GM12878 (cell line): Measurements from ENCODE around the gene TRIP6. TPM values are rescaled to one million over a fixed set of nuclear protein-coding genes. Genes with fewer than 3 reads are reported as not detected.
A peak's percentile ranks its signal among the peaks of the same experiment; 100 is the strongest.

Source experiments
- ATAC-seq: fragments of 200-7000 bp; cut with Tn5 transposase; 3 replicates; pipeline ENCODE4 v1.9.1; 2020; ENCODE audit warnings: mild to moderate bottlenecking, moderate library complexity
- BruUV-seq: library from RNA; stranded (reverse); fragments of 400-500 nt; replicated peaks from 2 replicates; lab custom pipeline; 2021; lab: Mats Ljungman, UMichigan
- CTCF ChIA-PET: fragments of 300-600 bp; sonication (Branson Sonifier 250); formaldehyde crosslinking; extraction: SDS; loops from one replicate; lab custom pipeline; 2021; ENCODE audit warnings: inconsistent platforms; lab: Yijun Ruan, JAX
- POLR2A ChIA-PET: fragments of 350-600 bp; formaldehyde crosslinking; extraction: SDS; loops from one replicate; lab custom pipeline; 2021; ENCODE audit warnings: inconsistent platforms; lab: Charles Lee
- RAD21 ChIA-PET: fragments of 300-600 bp; sonication (Branson Sonifier 250); formaldehyde crosslinking; loops from one replicate; lab custom pipeline; 2023; ENCODE audit warnings: antibody characterized with exemption; ENCODE audit not compliant: unreplicated experiment; lab: Charles Lee
- SMC1A ChIA-PET: fragments of 300-600 bp; sonication (Branson Sonifier 250); formaldehyde crosslinking; loops from one replicate; lab custom pipeline; 2023; ENCODE audit not compliant: unreplicated experiment, uncharacterized antibody; lab: Charles Lee
- DNase-seq: peaks from one replicate; pipeline ENCODE4 v3.0.0-alpha.2; 2011; ENCODE audit warnings: low read depth, low spot score
- FAIRE-seq: peaks from 3 replicates; lab custom pipeline; 2011; peaks lifted over from hg19 to GRCh38; lab: Jason Lieb, UNC
- H2AFZ ChIP-seq: 2 replicates; pipeline ENCODE4 v1.6.0; 2011; ENCODE audit warnings: low read depth, low read length, control low read depth; ENCODE audit not compliant: control insufficient read depth
- H3K27ac ChIP-seq: 2 replicates; pipeline ENCODE4 v1.5.1; 2011; ENCODE audit warnings: control low read depth; ENCODE audit not compliant: control insufficient read depth, insufficient read depth
- H3K27me3 ChIP-seq, 2 experiments: replicated peaks in 1 of 2; 2 replicates each; pipeline versions ENCODE4 v1.6.0 to v1.6.1; 2011; ENCODE audit warnings: low read length in 1 of 2; ENCODE audit not compliant: control insufficient read depth in 2 of 2, insufficient read depth in 2 of 2
- H3K36me3 ChIP-seq, 2 experiments: 2 replicates each; pipeline ENCODE4 v1.5.1; 2011; ENCODE audit warnings: low read length in 1 of 2; ENCODE audit not compliant: control insufficient read depth in 2 of 2, insufficient read depth in 2 of 2
- H3K4me1 ChIP-seq: 2 replicates; pipeline ENCODE4 v1.6.1; 2011; ENCODE audit warnings: mild to moderate bottlenecking, low read length, moderate library complexity, mixed read lengths; ENCODE audit not compliant: control insufficient read depth, insufficient read depth
- H3K4me2 ChIP-seq: 2 replicates; pipeline ENCODE4 v1.6.0; 2011; ENCODE audit warnings: control low read depth; ENCODE audit not compliant: control insufficient read depth, insufficient read depth
- H3K4me3 ChIP-seq: fragments of 200-600 bp; sonication (generic); 2 replicates; pipeline ENCODE4 v1.5.1; 2016
- H3K79me2 ChIP-seq: 2 replicates; pipeline ENCODE4 v1.6.0; 2011; ENCODE audit warnings: low read length; ENCODE audit not compliant: control insufficient read depth, insufficient read depth
- H3K9ac ChIP-seq: 2 replicates; pipeline ENCODE4 v1.8.0; 2011; ENCODE audit warnings: low read length, control low read depth, mixed read lengths; ENCODE audit not compliant: control insufficient read depth, insufficient read depth
- H3K9me3 ChIP-seq: replicated peaks from 3 replicates; pipeline ENCODE4 v1.5.1; 2011; ENCODE audit warnings: mild to moderate bottlenecking, low read length; ENCODE audit not compliant: control insufficient read depth, insufficient read depth
- H4K20me1 ChIP-seq: 2 replicates; pipeline ENCODE4 v1.6.0; 2011; ENCODE audit not compliant: control insufficient read depth, insufficient read depth
- BHLHE40 ChIP-seq, 2 experiments: fragments of 450-650 bp in 1 of 2; IDR thresholded peaks; 2 replicates each; pipeline ENCODE4 v1.6.1; 2011 to 2017; ENCODE audit warnings: low read depth in 2 of 2, borderline replicate concordance in 1 of 2, improper control_type of control experiment in 1 of 2, low read length in 1 of 2, mild to moderate bottlenecking in 1 of 2
- CBX3 ChIP-seq: fragments of 200-600 bp; sonication (generic); IDR thresholded peaks from 2 replicates; pipeline ENCODE4 v1.6.1; 2016; ENCODE audit warnings: low read depth, borderline replicate concordance
- CHD2 ChIP-seq: IDR thresholded peaks from 2 replicates; pipeline ENCODE4 v1.6.1; 2011; ENCODE audit warnings: low read depth, low read length, improper control_type of control experiment, borderline replicate concordance
- CREM ChIP-seq: IDR thresholded peaks from 2 replicates; pipeline ENCODE4 v1.6.1; 2014; ENCODE audit warnings: antibody characterized with exemption, low read depth
- DPF2 ChIP-seq: fragments of 450-650 bp; IDR thresholded peaks from 2 replicates; pipeline ENCODE4 v1.6.1; 2017; ENCODE audit warnings: mild to moderate bottlenecking
- HDAC2 ChIP-seq: fragments of 200-600 bp; sonication (generic); IDR thresholded peaks from 2 replicates; pipeline ENCODE4 v1.6.1; 2017
- MLLT1 ChIP-seq: fragments of 450-650 bp; IDR thresholded peaks from 2 replicates; pipeline ENCODE4 v1.6.1; 2016; ENCODE audit warnings: mild to moderate bottlenecking
- MXI1 ChIP-seq: fragments of 150-350 bp; IDR thresholded peaks from 2 replicates; pipeline ENCODE4 v1.6.1; 2011; ENCODE audit warnings: low read depth, mild to moderate bottlenecking, inconsistent platforms, low read length, improper control_type of control experiment
- MYC ChIP-seq: IDR thresholded peaks from 2 replicates; pipeline ENCODE4 v1.6.1; 2011; ENCODE audit warnings: mild to moderate bottlenecking, low read length, moderate library complexity, inconsistent platforms; ENCODE audit not compliant: insufficient read depth, insufficient replicate concordance, insufficient read length, severe bottlenecking
- POLR2AphosphoS5 ChIP-seq: IDR thresholded peaks from 2 replicates; pipeline ENCODE4 v1.6.1; 2011; ENCODE audit warnings: mild to moderate bottlenecking, low read length, inconsistent platforms
- RAD51 ChIP-seq: fragments of 450-650 bp; IDR thresholded peaks from 2 replicates; pipeline ENCODE4 v1.6.1; 2016; ENCODE audit warnings: moderate library complexity, mild to moderate bottlenecking, inconsistent platforms
- SMAD5 ChIP-seq: IDR thresholded peaks from 2 replicates; pipeline ENCODE4 v1.6.1; 2016; ENCODE audit warnings: antibody characterized with exemption, low read depth
- USF1 ChIP-seq: IDR thresholded peaks from 2 replicates; pipeline ENCODE4 v1.6.1; 2011; ENCODE audit warnings: borderline replicate concordance, low read depth, mild to moderate bottlenecking, moderate library complexity, mixed read lengths, low read length; ENCODE audit not compliant: insufficient read depth; ENCODE audit errors: extremely low read length
- ZNF207 ChIP-seq: fragments of 450-650 bp; IDR thresholded peaks from 2 replicates; pipeline ENCODE4 v1.6.1; 2014; ENCODE audit warnings: antibody characterized with exemption, mild to moderate bottlenecking, borderline replicate concordance
- ZNF687 ChIP-seq: fragments of 450-650 bp; IDR thresholded peaks from 2 replicates; pipeline ENCODE4 v1.6.1; 2017; ENCODE audit warnings: mild to moderate bottlenecking, moderate library complexity
- WGBS: methylation state at CpG from one replicate; pipeline ENCODE4 v1.1.6; 2016; ENCODE audit warnings: low lambda C conversion rate; ENCODE audit not compliant: insufficient replicate concordance, insufficient coverage; ENCODE audit errors: missing lambda C conversion rate; 5-methylcytosine and 5-hydroxymethylcytosine counted together
- in situ Hi-C: fragments of 300-500 bp; cut with MboI; formaldehyde crosslinking; loops from 9 replicates; pipeline ENCODE4 v1.14.3; 2018; ENCODE audit warnings: mixed read lengths
- intact Hi-C: fragments of 100-400 bp; cut with micrococcal nuclease; formaldehyde crosslinking; loops from one replicate; pipeline ENCODE4 v1.14.2; 2022; ENCODE audit not compliant: unreplicated experiment
- polyA plus RNA-seq, 11 experiments: library from polyadenylated mRNA; depleted of rRNA in 4 of 11; unstranded in 6 of 11; stranded (reverse) in 5 of 11; fragments of >200 nt; fragmentation: Nextera tagmentation in 4 of 11; fragmentation: Illumina TruSeq in 1 of 11; extraction: Ambion mirVana in 4 of 11; extraction: Trizol in 1 of 11; gene quantifications; 1 replicate in 1 of 11; 2 replicates in 10 of 11; pipeline versions ENCODE4 v1.2.1 to v1.2.3, GENCODE V29; 2011 to 2016; ENCODE audit warnings: inconsistent platforms in 2 of 11, missing spikeins in 2 of 11, low read depth in 1 of 11
- total RNA-seq, 4 experiments: library from RNA; depleted of rRNA in 3 of 4; stranded (reverse); fragments of >200 nt in 3 of 4; fragmentation: Illumina TruSeq in 1 of 4; extraction: Trizol in 1 of 4; gene quantifications; 2 replicates each; pipeline versions ENCODE4 v1.2.1 to v1.2.3, GENCODE V29; 2013 to 2021

The TRIP6 gene
- total and polyA plus RNA-seq, 10 of the 15 experiments (the other 5 are each of a cell fraction or from before 2014, with no cell fraction given), result 2.5 to 47.4 (median 25.5) TPM

- no peak for DNase-seq
- Histone ChIP-seq H3K4me3 (peak within 1 kb of the TSS; percentile 91), H3K4me2 (peak within 1 kb of the TSS; percentile 94), H3K9ac (peak within 1 kb of the TSS; percentile 83), H3K4me1 (peaks cover 30% of the 10 kb centered on the region), H3K79me2 (peaks cover 18% of the 10 kb centered on the region), H3K36me3 (peaks cover 20 to 37% of the 10 kb centered on the region in 2 experiments), H4K20me1 (no peaks in the 10 kb centered on the region), H2AFZ (peak within 1 kb of the TSS; percentile 88), H3K27me3 (no peaks in the 10 kb centered on the region), H3K9me3 (no peaks in the 10 kb centered on the region), H3K27ac (peak within 1 kb of the TSS; percentile 64)
- no TSS peak for BruUV-seq
- peak; percentile 52 for ATAC-seq
- intact Hi-C loops, result loop anchor here (1.0 kb wide), 1 partner anchor 14 kb away; the partner anchor contains the start of gene SRRT
- ChIA-PET POLR2A (interaction anchor here (0.8 to 6.7 kb wide), 12 partner anchors 13 to 410 kb away, joined by 3 to 131 read pairs (median 4); partner anchors contain the start of genes FIS1, MOSPD3, SERPINE1 and SRRT), CTCF (interaction anchor here (0.6 to 2.5 kb wide), 19 partner anchors 11 to 394 kb away, joined by 3 to 9 read pairs (median 4); partner anchors contain the start of genes POP7, SLC12A9, SRRT and TRIM56), SMC1A (interaction anchor here (0.7 to 4.4 kb wide), 6 partner anchors 11 to 184 kb away, joined by 3 to 33 read pairs (median 6); partner anchors contain the start of genes POP7, SLC12A9 and SRRT), RAD21 (interaction anchor here (0.6 to 2.1 kb wide), 11 partner anchors 13 to 394 kb away, joined by 3 to 21 read pairs (median 4); partner anchors contain the start of genes POP7, SLC12A9, SRRT and TRIM56)
- 2% methylated on average over 53 of the region's 73 CpGs for WGBS
- no peak for FAIRE-seq
- in situ Hi-C loops, result no loop called here
- TF ChIP-seq MLLT1 (no peak), SMAD5 (0 out of 2 replicates have a peak, but pooled peaks have one; percentile 47), CBX3 (no peak), CHD2 (0 out of 2 replicates have a peak, but pooled peaks have one; percentile 17), POLR2AphosphoS5 (peak; percentile 19; the same call in 1 of the 2 replicates), ZNF207 (peak; percentile 33; the same call in 1 of the 2 replicates), CREM (0 out of 2 replicates have a peak, but pooled peaks have one; percentile 14), RAD51 (no peak), BHLHE40 (IDR thresholded peaks at IDR 0.05; ENCODE audit: borderline replicate concordance in 1 of 2, low read depth in 2 of 2, low read length in 1 of 2) (peak in 1 of 2 experiments; percentile 11; a peak in 2 of 4 replicates), ZNF687 (0 out of 2 replicates have a peak, but pooled peaks have one; percentile 29), USF1 (peak; percentile 25), DPF2 (peak; percentile 81), MYC (peak; percentile 80), HDAC2 (no peak), MXI1 (peak; percentile 49; the same call in 1 of the 2 replicates)
These were observed 22.0 kb downstream of the TRIP6 start, which contains the start of gene UFSP1 for GRCh38 chr7:100888988-100889750. Gene UFSP1 (minus strand): TSS chr7:100889715. CDS start chr7:100889271, 444 bp downstream.
